ENCODE measurements around the gene HIVEP3.

Gene HIVEP3

GRCh38 chr1:41666981-41667631, 251.6 kb downstream of the HIVEP3 start:
- peak; percentile 51 to 57 for DNase-seq (ENCODE audit: low read depth in 2 of 2)

- DNase-seq (ENCODE audit: low read depth in 2 of 2) = no peak
Observed at GRCh38 chr1:41665962-41666917, 252.5 kb downstream of the HIVEP3 start.

- no peak for DNase-seq (ENCODE audit: low read depth in 2 of 2)
Observed at GRCh38 chr1:41664861-41665640, 253.7 kb downstream of the HIVEP3 start.

GRCh38 chr1:41663671-41664400, 254.9 kb downstream of the HIVEP3 start:
- no peak for DNase-seq (ENCODE audit: low read depth in 2 of 2)

- no peak for DNase-seq (ENCODE audit: low read depth in 2 of 2)
Observed at GRCh38 chr1:41662765-41663437, 255.8 kb downstream of the HIVEP3 start.

GRCh38 chr1:41662061-41662764, 256.5 kb downstream of the HIVEP3 start:
- peak; percentile 56 to 77 for DNase-seq (ENCODE audit: low read depth in 2 of 2)

- no peak for DNase-seq (ENCODE audit: low read depth in 2 of 2)
Observed at GRCh38 chr1:41661428-41662060, 257.2 kb downstream of the HIVEP3 start.

GRCh38 chr1:41660570-41661427, 257.9 kb downstream of the HIVEP3 start:
- DNase-seq (ENCODE audit: low read depth in 2 of 2) = no peak

GRCh38 chr1:41659903-41660302, 258.8 kb downstream of the HIVEP3 start:
- DNase-seq (ENCODE audit: low read depth in 2 of 2) = no peak

- DNase-seq (ENCODE audit: low read depth in 2 of 2) = no peak
Observed at GRCh38 chr1:41659159-41659495, 259.6 kb downstream of the HIVEP3 start.

GRCh38 chr1:41658431-41659158, 260.1 kb downstream of the HIVEP3 start:
- DNase-seq (ENCODE audit: low read depth in 2 of 2) = no peak

- no peak for DNase-seq (ENCODE audit: low read depth in 2 of 2)
Observed at GRCh38 chr1:41657679-41658295, 260.9 kb downstream of the HIVEP3 start.

- DNase-seq (ENCODE audit: low read depth in 2 of 2) = no peak
Observed at GRCh38 chr1:41656825-41657500, 261.8 kb downstream of the HIVEP3 start.

GRCh38 chr1:41656068-41656467, 262.7 kb downstream of the HIVEP3 start:
- no peak for DNase-seq (ENCODE audit: low read depth in 2 of 2)

- no peak for DNase-seq (ENCODE audit: low read depth in 2 of 2)
Observed at GRCh38 chr1:41655632-41656031, 263.1 kb downstream of the HIVEP3 start.

GRCh38 chr1:41653574-41653973, 265.1 kb downstream of the HIVEP3 start:
- no peak for DNase-seq (ENCODE audit: low read depth in 2 of 2)
